ENCODE data around the gene ITGB6. TPM values are rescaled to one million over a fixed set of nuclear protein-coding genes. Genes with fewer than 3 reads are reported as not detected.
A peak's percentile ranks its signal among the peaks of the same experiment; 100 is the strongest.
"Not testable (repeated sequence)": the region's sequence is repeated elsewhere in the genome, so short reads cannot be mapped to it uniquely, and the experiment has no call there.

Gene ITGB6
- polyA plus RNA-seq, 3 donors, result 10.7 to 20.3 (median 19.6) TPM

- no peak for DNase-seq (ENCODE audit: extremely low read depth in 1 of 11, low read depth in 9 of 11, low spot score in 4 of 11)
Observed at GRCh38 chr2:160156665-160157064, 43.4 kb downstream of the ITGB6 start.

DNA sequence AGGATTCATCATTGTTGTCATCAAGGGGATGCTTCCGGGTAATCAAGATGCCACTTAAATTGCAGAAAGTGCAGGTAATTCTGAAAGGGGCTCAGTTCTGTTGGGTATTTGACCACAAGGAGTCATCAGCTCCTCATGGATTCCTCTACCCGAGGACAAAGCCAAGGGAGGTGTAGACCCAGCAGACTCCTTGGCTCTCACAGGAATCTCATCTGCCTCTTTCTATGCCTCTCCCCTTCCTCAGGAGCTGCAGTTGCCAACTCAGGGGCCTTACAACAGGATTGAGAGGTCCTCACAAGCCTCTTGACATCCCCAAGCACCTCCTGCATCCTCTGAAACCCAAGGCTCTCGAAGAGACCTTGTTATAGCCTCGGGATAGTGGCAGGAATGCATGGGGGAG lies 44.0 kb downstream of the ITGB6 start:
- no peak for DNase-seq (ENCODE audit: extremely low read depth in 1 of 11, low read depth in 9 of 11, low spot score in 4 of 11)

GRCh38 chr2:160148419-160148818 lies 51.7 kb downstream of the ITGB6 start:
- DNase-seq (ENCODE audit: extremely low read depth in 1 of 11, low read depth in 9 of 11, low spot score in 4 of 11), result not testable (repeated sequence)

DNA sequence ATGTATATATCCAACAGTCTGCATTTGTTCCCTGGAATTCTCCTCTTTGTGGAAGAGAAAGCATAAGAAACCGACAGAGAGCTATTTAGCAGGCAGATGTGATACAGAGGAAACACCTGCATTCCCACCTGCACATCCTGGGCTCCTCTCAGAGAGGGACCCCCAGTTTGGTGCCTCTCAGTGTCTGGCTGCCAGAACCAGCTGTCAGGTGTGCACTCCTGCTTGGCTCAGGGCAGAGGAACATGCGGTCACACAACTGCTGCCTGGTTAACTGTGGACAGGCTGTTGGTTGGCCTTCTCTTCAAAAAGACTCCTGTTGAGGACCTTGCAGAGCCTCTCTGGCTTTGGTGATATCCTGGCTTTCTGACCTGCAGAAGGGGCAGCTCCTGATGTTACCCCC lies 54.6 kb downstream of the ITGB6 start:
- no peak for DNase-seq (ENCODE audit: extremely low read depth in 1 of 11, low read depth in 9 of 11, low spot score in 4 of 11)

DNA sequence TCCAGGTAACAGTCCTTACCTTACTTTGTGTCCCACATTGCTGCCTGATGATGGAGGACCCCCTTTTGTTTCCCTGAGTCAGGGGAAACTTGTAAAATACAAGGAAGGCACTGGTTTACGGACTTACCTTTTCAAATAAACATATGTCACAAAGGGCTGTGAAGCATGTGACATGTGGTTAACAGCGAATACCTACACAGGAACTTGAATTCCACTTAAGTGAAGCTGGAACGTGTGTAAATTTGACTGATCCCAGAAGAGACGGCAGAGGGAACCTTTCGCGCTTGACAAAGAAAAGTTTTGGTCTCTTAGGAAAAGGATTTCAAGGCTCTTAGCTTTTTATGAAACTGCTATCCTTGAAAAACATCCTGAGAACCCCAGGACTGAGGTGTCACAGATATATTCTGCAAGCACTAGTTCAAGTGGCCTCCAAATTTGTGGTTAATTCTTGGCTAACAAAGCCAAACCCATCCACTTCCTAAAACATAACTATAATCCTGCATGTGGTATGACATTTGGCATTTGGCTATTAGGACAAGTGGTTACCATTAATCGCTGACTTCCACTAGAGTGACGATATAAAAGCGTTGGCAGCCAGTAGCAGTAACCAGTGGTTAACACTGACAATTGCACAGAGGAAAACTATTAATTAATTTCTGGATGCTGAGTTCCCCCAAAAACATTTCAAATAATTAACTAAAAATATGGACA lies 55.6 kb downstream of the ITGB6 start:
- DNase-seq (ENCODE audit: extremely low read depth in 1 of 11, low read depth in 9 of 11, low spot score in 4 of 11), result no peak

DNA sequence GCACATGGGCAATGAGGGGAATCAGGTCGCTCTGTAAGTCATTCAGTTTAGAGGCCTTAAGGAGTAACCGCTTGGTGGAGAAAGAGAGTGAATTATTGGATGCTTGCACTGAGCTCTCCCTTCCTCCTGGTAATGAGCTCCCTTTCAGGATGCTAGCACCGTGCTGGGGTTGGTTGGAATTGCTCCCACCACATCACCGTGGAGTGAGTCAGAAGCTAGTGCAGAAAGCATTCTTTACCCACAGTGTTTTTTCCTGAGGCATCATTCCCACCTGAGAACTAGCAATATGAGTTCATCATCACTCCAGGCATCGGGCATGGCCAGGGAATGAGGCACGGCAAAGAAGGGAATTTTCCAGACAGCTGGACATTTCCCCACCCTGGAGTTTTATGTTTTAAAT lies 57.6 kb downstream of the ITGB6 start:
- DNase-seq (ENCODE audit: extremely low read depth in 1 of 11, low read depth in 9 of 11, low spot score in 4 of 11), result no peak

- peak in 1 of 11 donors; percentile 21 for DNase-seq (ENCODE audit: extremely low read depth in 1 of 11, low read depth in 9 of 11, low spot score in 4 of 11)
Observed at GRCh38 chr2:160141912-160142311, 58.2 kb downstream of the ITGB6 start.

- DNase-seq (ENCODE audit: extremely low read depth in 1 of 11, low read depth in 9 of 11, low spot score in 4 of 11), result no peak
Observed at GRCh38 chr2:160141419-160141818, 58.7 kb downstream of the ITGB6 start.

DNA sequence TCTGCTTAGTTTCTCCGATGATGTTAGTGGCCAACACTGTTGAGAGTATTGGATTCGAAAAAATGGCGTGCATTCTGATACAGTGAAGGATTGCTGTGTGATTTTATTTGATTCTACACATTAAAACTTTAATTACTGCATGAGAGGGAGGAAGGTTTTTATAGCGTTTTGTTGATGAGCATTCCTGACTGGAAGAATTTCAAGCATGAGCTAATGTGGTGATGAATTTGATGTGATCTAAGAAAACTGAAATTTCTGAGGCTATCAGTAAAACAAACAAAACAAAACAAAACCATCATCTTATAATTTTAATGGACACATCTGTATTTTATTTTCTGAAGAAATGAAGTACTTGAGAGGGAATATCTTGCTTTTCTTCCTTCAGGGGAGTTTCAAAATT lies 59.6 kb downstream of the ITGB6 start:
- no peak for DNase-seq (ENCODE audit: extremely low read depth in 1 of 11, low read depth in 9 of 11, low spot score in 4 of 11)

DNA sequence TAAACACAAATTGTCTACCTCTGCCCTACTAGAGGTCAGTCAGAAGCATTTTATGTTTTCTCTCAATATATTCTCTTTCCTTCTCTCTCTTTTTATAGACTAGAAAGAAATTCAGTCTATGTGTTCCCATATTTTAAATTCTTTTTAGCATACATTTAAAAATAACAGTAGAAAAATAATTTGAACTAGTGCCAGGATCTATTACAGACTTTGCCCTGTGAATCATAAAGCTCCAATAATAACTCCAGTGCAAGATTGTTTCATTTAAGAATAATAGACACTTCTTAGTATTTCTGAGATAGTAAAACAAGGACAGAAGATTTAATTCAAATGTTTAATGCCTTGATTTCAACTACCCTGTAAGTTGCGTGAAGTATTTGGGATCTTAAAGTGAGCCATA lies 60.1 kb downstream of the ITGB6 start:
- DNase-seq (ENCODE audit: extremely low read depth in 1 of 11, low read depth in 9 of 11, low spot score in 4 of 11), result no peak

DNA sequence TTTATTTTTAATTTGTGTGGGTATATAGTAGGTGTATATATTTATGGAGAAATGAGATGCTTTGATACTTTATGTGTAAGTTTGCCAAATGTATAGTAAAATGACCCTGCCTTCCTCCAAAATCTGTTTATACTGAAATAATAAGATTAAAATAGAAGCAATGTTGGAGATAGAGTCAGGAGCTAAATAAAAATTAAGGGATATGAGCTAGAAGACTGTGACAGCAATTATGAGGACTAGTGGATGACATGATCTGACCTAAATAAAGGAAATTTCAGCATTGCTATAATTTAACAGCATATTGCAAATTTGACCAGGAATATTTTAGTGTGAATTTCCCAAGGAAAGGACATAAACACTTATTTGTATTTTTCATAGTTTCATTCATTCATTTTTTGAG lies 60.7 kb downstream of the ITGB6 start:
- DNase-seq (ENCODE audit: extremely low read depth in 1 of 11, low read depth in 9 of 11, low spot score in 4 of 11), result no peak

- no peak for DNase-seq (ENCODE audit: extremely low read depth in 1 of 11, low read depth in 9 of 11, low spot score in 4 of 11)
Observed at GRCh38 chr2:160138406-160138805, 61.7 kb downstream of the ITGB6 start.

- DNase-seq (ENCODE audit: extremely low read depth in 1 of 11, low read depth in 9 of 11, low spot score in 4 of 11), result no peak
Observed at GRCh38 chr2:160137464-160137863, 62.6 kb downstream of the ITGB6 start.

DNA sequence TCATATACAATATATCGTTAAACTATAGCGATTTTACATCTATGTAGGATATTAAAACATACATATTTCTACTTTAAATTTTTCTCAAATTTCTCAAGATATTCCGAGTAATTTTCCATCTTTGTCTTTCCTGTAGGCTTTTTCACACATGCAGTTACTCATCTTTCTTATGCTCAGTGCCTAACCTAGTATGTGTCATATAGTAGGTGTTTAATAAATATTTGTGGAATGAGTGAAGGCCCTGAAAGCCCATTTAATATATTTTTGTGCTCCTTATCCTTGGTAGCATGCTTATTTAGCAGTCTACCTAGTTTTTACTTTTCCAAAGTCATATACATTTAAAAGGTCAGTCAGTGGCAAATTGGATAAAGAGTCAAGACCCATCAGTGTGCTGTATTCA lies 67.3 kb downstream of the ITGB6 start:
- no peak for DNase-seq (ENCODE audit: extremely low read depth in 1 of 11, low read depth in 9 of 11, low spot score in 4 of 11)

DNA sequence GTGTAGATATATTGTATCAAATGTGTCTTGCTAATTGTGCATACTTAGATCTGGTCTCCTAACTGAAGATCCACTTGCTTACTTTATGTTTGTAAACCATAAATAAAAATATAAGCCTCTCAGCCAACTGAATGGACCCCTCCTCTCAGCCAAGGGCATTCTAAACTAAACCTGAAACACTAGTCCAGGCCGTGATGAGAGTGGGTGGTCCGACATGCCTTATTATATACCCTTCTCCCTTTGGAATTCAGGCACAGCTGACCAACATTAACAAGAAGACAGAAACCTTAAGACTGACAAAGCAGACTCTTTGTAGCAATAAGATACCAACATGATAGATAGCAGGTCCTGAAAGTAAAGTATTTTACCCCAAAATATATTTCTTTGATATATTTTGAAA lies 73.3 kb downstream of the ITGB6 start:
- no peak for DNase-seq (ENCODE audit: extremely low read depth in 1 of 11, low read depth in 9 of 11, low spot score in 4 of 11)

DNA sequence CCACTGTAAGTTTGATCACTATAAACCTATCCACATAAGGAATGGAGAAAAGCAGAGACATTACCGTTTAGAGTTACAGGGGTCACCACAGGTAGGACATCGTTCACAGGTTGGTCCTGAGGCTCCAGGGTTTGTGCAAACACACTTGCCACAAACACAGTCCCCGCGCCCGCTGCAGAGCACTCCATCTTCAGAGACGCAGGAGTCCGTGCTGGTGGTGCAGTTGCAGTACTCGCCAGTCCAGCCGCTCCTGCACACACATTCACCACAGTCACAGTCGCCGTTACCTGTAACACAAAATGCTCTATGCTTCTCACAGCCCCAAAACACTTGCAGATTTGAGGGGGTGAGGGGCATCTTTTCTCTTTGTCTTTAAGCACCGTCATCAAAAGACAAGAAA lies 73.8 kb downstream of the ITGB6 start:
- DNase-seq (ENCODE audit: extremely low read depth in 1 of 11, low read depth in 9 of 11, low spot score in 4 of 11), result no peak

DNA sequence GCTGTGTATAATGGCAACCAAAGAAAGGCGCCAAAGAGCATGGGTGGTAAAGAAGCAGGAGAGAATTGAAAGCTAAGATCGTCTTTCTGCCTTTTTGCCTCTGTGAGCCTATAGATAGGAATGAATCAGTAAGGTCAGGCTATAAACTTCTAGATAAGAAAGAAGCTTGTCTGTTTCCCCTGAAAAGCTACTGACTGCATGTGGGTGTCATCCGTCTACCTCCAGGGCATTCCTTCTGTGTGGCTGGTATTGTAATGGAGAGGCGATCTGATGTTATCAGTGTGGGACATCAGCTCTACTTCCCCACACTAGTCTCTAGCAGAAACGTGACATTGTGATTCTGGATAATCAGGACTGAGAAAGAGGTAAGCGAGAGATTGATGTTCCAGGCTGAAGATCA lies 74.2 kb downstream of the ITGB6 start:
- no peak for DNase-seq (ENCODE audit: extremely low read depth in 1 of 11, low read depth in 9 of 11, low spot score in 4 of 11)

- DNase-seq (ENCODE audit: extremely low read depth in 1 of 11, low read depth in 9 of 11, low spot score in 4 of 11), result no peak
Observed at GRCh38 chr2:160125366-160125765, 74.7 kb downstream of the ITGB6 start.

DNA sequence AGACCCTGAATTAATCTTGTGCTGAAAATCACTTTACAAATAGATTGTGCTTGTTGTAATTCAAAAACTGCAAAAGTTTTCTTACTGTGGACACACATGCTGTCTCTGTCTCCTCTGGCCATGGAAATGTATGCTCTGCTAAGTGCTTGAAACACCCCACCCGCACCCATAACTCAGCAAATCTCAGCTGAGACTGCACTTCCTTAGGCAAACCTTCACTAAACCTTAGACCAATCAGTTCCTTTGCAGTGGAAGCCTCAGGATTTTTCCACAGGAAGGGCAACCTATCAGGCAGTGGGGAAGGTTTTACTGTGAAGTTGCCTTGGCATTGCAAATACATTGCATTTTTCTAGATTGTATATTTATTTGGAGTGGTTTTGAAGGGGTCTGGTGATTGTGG lies 75.5 kb downstream of the ITGB6 start:
- no peak for DNase-seq (ENCODE audit: extremely low read depth in 1 of 11, low read depth in 9 of 11, low spot score in 4 of 11)

- not testable (repeated sequence) for DNase-seq (ENCODE audit: extremely low read depth in 1 of 11, low read depth in 9 of 11, low spot score in 4 of 11)
Observed at GRCh38 chr2:160114721-160115120, 85.4 kb downstream of the ITGB6 start.

- DNase-seq (ENCODE audit: extremely low read depth in 1 of 11, low read depth in 9 of 11, low spot score in 4 of 11), result no peak
Observed at GRCh38 chr2:160114020-160114419, 86.1 kb downstream of the ITGB6 start.
